ENCODE data around the gene IL1RAPL2.

DNA sequence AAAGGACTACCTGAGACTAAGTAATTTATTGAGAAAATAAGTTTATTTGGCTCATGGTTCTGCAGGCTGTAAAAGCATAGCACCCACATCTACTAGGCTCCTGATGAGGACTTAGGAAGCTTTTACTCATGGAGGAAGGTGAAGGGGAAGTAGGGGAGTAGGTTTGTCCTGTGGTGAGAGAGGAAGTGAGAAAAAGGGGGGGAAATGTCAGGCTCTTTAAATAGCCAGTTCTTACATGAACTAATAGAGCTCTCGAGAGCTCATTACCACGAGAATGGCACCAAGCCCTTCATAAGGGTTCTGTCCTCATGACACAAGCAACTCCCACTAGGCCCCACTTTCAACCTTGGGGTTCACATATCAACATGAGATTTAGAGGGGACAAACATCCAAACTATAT, 1130.9 kb downstream of the IL1RAPL2 start:
- TF ChIP-seq, protein P1, sequence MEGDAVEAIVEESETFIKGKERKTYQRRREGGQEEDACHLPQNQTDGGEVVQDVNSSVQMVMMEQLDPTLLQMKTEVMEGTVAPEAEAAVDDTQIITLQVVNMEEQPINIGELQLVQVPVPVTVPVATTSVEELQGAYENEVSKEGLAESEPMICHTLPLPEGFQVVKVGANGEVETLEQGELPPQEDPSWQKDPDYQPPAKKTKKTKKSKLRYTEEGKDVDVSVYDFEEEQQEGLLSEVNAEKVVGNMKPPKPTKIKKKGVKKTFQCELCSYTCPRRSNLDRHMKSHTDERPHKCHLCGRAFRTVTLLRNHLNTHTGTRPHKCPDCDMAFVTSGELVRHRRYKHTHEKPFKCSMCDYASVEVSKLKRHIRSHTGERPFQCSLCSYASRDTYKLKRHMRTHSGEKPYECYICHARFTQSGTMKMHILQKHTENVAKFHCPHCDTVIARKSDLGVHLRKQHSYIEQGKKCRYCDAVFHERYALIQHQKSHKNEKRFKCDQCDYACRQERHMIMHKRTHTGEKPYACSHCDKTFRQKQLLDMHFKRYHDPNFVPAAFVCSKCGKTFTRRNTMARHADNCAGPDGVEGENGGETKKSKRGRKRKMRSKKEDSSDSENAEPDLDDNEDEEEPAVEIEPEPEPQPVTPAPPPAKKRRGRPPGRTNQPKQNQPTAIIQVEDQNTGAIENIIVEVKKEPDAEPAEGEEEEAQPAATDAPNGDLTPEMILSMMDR (IDR thresholded peaks at IDR 0.05; ENCODE audit: insufficient read depth, low read length, poor library complexity, severe bottlenecking) = no peak
- no peak for TF ChIP-seq EZH2phosphoT487 (conservative IDR thresholded peaks at IDR 0.05; ENCODE audit: low read length)

All from SU-DHL-6 (cell line).